ENCODE measurements around the gene CPLX3.

DNA sequence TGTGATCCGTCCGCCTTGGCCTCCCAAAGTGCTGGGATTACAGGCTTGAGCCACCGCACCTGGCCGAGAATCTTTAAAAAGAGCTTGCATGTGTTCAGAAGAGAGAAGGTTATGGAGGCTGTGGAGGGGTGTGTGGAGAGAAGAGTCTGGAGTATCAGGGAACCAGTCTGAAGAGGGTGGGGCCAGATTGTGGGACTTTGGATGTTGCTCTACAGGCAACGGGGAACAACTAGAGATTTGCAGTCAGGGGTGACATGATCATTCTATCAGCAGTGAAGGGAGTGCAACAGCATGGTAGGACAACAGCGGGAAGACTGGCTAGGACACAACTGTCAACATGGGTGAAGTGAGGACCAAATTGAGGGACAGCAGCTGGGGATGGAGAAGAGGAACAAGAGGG lies 37.9 kb downstream of the CPLX3 start:
- TF ChIP-seq, protein P1, sequence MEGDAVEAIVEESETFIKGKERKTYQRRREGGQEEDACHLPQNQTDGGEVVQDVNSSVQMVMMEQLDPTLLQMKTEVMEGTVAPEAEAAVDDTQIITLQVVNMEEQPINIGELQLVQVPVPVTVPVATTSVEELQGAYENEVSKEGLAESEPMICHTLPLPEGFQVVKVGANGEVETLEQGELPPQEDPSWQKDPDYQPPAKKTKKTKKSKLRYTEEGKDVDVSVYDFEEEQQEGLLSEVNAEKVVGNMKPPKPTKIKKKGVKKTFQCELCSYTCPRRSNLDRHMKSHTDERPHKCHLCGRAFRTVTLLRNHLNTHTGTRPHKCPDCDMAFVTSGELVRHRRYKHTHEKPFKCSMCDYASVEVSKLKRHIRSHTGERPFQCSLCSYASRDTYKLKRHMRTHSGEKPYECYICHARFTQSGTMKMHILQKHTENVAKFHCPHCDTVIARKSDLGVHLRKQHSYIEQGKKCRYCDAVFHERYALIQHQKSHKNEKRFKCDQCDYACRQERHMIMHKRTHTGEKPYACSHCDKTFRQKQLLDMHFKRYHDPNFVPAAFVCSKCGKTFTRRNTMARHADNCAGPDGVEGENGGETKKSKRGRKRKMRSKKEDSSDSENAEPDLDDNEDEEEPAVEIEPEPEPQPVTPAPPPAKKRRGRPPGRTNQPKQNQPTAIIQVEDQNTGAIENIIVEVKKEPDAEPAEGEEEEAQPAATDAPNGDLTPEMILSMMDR (conservative IDR thresholded peaks at IDR 0.05 in 1 of 2, IDR thresholded peaks at IDR 0.05 in 1 of 2; ENCODE audit: low read depth in 1 of 2, low read length in 2 of 2): no peak
- no peak for TF ChIP-seq EZH2 (IDR thresholded peaks at IDR 0.05; ENCODE audit: low read length, missing control alignments)

Data from fibroblast of lung (primary cell).